Left lung (tissue), 10 donors: ENCODE data around the gene ABHD5. TPM values are rescaled to one million over a fixed set of nuclear protein-coding genes. Genes with fewer than 3 reads are reported as not detected.

Experiments used
- ATAC-seq: fragments of 200-7000 bp; cut with Tn5 transposase; one replicate; pipeline ENCODE4 v1.9.1; 2020; ENCODE audit warnings: moderate library complexity
- DNase-seq, 4 donors: peaks; one replicate each; pipeline ENCODE4 v3.0.0-alpha.2; 2013 to 2020
- H3K27ac ChIP-seq, 2 donors: fragments of 200-600 bp; sonication (generic) in 1 of 2; one replicate each; pipeline versions ENCODE4 v1.5.0 to v1.8.0; 2020 to 2021
- H3K27me3 ChIP-seq, 2 donors: fragments of 200-600 bp; sonication (generic) in 1 of 2; one replicate each; pipeline versions ENCODE4 v1.5.0 to v1.8.0; 2020 to 2021
- H3K36me3 ChIP-seq, 2 donors: fragments of 200-600 bp; sonication (generic) in 1 of 2; one replicate each; pipeline versions ENCODE4 v1.5.0 to v1.8.0; 2020 to 2021
- H3K4me1 ChIP-seq, 2 donors: fragments of 200-600 bp; one replicate each; pipeline ENCODE4 v1.8.0; 2021
- H3K4me3 ChIP-seq, 2 donors: fragments of 200-600 bp; sonication (generic) in 1 of 2; one replicate each; pipeline versions ENCODE4 v1.5.0 to v1.8.0; 2020 to 2021; ENCODE audit warnings: mild to moderate bottlenecking in 1 of 2
- H3K9me3 ChIP-seq, 2 donors: fragments of 200-600 bp; sonication (generic) in 1 of 2; one replicate each; pipeline versions ENCODE4 v1.5.0 to v1.8.0; 2020 to 2021
- CTCF ChIP-seq, 2 donors: fragments of 200-600 bp; sonication (generic) in 1 of 2; IDR thresholded peaks; one replicate each; pipeline versions ENCODE4 v1.5.0 to v1.8.0; 2021; ENCODE audit warnings: antibody characterized with exemption in 2 of 2
- intact Hi-C, 2 donors: fragments of 100-400 bp; cut with DNase I; formaldehyde crosslinking; loops; one replicate each; pipeline versions ENCODE4 v1.11.2 to v1.14.2; 2022
- polyA plus RNA-seq, 6 donors: library from polyadenylated mRNA; unstranded; fragments of 120-200 nt; gene quantifications; one replicate each; pipeline ENCODE4 v1.2.1, GENCODE V29; 2013; ENCODE audit not compliant: insufficient read length in 6 of 6
- total RNA-seq, 2 donors: library from RNA; stranded (reverse); fragmentation: NEBNext Ultra II Directional; extraction: Animal tissue kit (Norgen Biotek cat#: 25700); gene quantifications; one replicate each; pipeline ENCODE4 v1.2.1, GENCODE V29; 2021
- donor health status: DM: no; HTN: yes; CAD: no.
- donor health status: DM: no; HTN: no; CAD: no.

Gene ABHD5
- total and polyA plus RNA-seq, 8 donors: 14.2 to 41.0 (median 17.2) TPM

GRCh38 chr3:43766672-43767465 is 76.1 kb downstream of the ABHD5 start:
- TF ChIP-seq CTCF (IDR thresholded peaks at IDR 0.05): no peak
- ATAC-seq: no peak
- no peak overlapping the region for H3K27ac ChIP-seq

GRCh38 chr3:43768381-43768973 is 77.7 kb downstream of the ABHD5 start:
- Histone ChIP-seq H3K27ac (peak overlapping the region; percentile 23 to 72), H3K4me1 (peaks cover 21 to 37% of the 10 kb centered on the region in 2 donors), H3K27me3 (no peaks in the 10 kb centered on the region), H3K36me3 (no peaks in the 10 kb centered on the region), H3K9me3 (no peaks in the 10 kb centered on the region), H3K4me3 (no peak overlapping the region)
- DNase-seq: peak in 1 of 4 donors; percentile 55
- intact Hi-C loops: no loop called here
- peak; percentile 33 for ATAC-seq
- TF ChIP-seq CTCF (IDR thresholded peaks at IDR 0.05): no peak

More at GRCh38 chr3:43766672-43767465, 76.1 kb downstream of the ABHD5 start:
- no peak overlapping the region for H3K4me3 ChIP-seq
- H3K9me3 ChIP-seq: no peaks in the 10 kb centered on the region
- DNase-seq: no peak
- intact Hi-C loops: no loop called here
- H3K36me3 ChIP-seq: no peaks in the 10 kb centered on the region
- H3K4me1 ChIP-seq: peaks cover 21 to 30% of the 10 kb centered on the region in 2 donors
- no peaks in the 10 kb centered on the region for H3K27me3 ChIP-seq

- Histone ChIP-seq H3K9me3 (no peaks in the 10 kb centered on the region), H3K4me1 (peaks cover 21 to 41% of the 10 kb centered on the region in 2 donors), H3K4me3 (peak overlapping the region; percentile 8 to 17), H3K27me3 (no peaks in the 10 kb centered on the region), H3K27ac (peak overlapping the region; percentile 67 to 72), H3K36me3 (no peaks in the 10 kb centered on the region)
- peak; percentile 90 to 94 for TF ChIP-seq CTCF (IDR thresholded peaks at IDR 0.05)
- intact Hi-C loops: no loop called here
- DNase-seq (peak; percentile 89 to 99 (median 96)), ATAC-seq (peak; percentile 96)
Observed at GRCh38 chr3:43769097-43769884, 78.6 kb downstream of the ABHD5 start.

GRCh38 chr3:43769885-43770425 is 79.2 kb downstream of the ABHD5 start:
- Histone ChIP-seq H3K4me3 (peak overlapping the region; percentile 8 to 17), H3K27me3 (no peaks in the 10 kb centered on the region), H3K9me3 (no peaks in the 10 kb centered on the region), H3K36me3 (no peaks in the 10 kb centered on the region), H3K27ac (peak overlapping the region; percentile 67 to 72), H3K4me1 (peaks cover 21 to 41% of the 10 kb centered on the region in 2 donors)
- ATAC-seq (peak; percentile 29), DNase-seq (no peak)
- no peak for TF ChIP-seq CTCF (IDR thresholded peaks at IDR 0.05)
- intact Hi-C loops: no loop called here
